Subcutaneous abdominal adipose tissue (tissue), 5 donors: Measurements from ENCODE around the gene UPF1.

Experiments
- H3K27ac ChIP-seq: one replicate; pipeline ENCODE4 v1.7.0; 2013; ENCODE audit warnings: low read depth, mild to moderate bottlenecking, inconsistent platforms, low read length, moderate library complexity
- H3K27me3 ChIP-seq, 5 donors: one replicate each; pipeline ENCODE4 v1.7.0; 2013; ENCODE audit warnings: low read length in 5 of 5, inconsistent platforms in 1 of 5; ENCODE audit not compliant: control insufficient read depth in 5 of 5, insufficient read depth in 4 of 5
- H3K36me3 ChIP-seq, 5 donors: one replicate each; pipeline ENCODE4 v1.7.0; 2013; ENCODE audit warnings: low read length in 5 of 5; ENCODE audit not compliant: control insufficient read depth in 5 of 5, insufficient read depth in 5 of 5
- H3K4me1 ChIP-seq, 5 donors: one replicate each; pipeline ENCODE4 v1.7.0; 2013; ENCODE audit warnings: low read length in 5 of 5, mild to moderate bottlenecking in 3 of 5, moderate library complexity in 1 of 5; ENCODE audit not compliant: control insufficient read depth in 5 of 5, insufficient read depth in 5 of 5
- H3K4me3 ChIP-seq, 5 donors: one replicate each; pipeline ENCODE4 v1.7.0; 2013; ENCODE audit warnings: low read length in 5 of 5, low read depth in 1 of 5
- H3K9ac ChIP-seq, 5 donors: one replicate each; pipeline ENCODE4 v1.7.0; 2013; ENCODE audit warnings: low read length in 5 of 5, mild to moderate bottlenecking in 4 of 5, moderate library complexity in 3 of 5
- H3K9me3 ChIP-seq, 5 donors: one replicate each; pipeline ENCODE4 v1.7.0; 2013; ENCODE audit warnings: low read length in 5 of 5; ENCODE audit not compliant: control insufficient read depth in 5 of 5
- donor health status: healthy.
- donor health status: healthy.
- donor health status: healthy.
- donor health status: healthy.
- donor health status: healthy.

The UPF1 gene

DNA sequence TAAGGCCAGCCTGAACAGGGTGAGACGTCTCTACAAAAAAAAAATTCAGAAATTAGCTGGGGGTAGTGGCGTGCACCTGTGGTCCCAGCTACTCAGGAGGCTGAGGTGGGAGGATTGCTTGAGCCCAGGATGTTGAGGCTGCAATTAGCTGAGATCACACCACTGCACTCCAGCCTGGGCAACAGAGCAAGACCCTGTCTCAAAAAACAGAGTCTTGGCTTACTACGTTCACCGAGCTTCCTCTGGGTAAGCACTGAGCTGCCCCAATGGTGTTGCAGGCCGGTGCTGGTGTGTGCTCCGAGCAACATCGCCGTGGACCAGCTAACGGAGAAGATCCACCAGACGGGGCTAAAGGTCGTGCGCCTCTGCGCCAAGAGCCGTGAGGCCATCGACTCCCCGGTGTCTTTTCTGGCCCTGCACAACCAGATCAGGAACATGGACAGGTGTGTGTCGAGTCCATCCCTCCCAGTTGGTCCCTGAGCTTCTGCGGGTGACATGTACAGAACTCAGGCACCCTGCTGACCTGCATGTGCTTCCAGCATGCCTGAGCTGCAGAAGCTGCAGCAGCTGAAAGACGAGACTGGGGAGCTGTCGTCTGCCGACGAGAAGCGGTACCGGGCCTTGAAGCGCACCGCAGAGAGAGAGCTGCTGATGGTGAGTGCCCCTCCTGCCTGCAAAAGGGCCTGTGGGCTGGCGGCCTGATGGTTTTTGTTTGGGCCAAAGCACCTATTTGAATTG lies 24.1 kb downstream of the UPF1 start:
- H3K36me3 ChIP-seq, result peaks cover 0 to 100% (median 98%) of the 10 kb centered on the region in 5 donors
- H3K9ac ChIP-seq, result no peak overlapping the region
- no peak overlapping the region for H3K4me3 ChIP-seq
- H3K27me3 ChIP-seq, result no peaks in the 10 kb centered on the region
- no peaks in the 10 kb centered on the region for H3K9me3 ChIP-seq
- peaks cover 2 to 37% (median 27%) of the 10 kb centered on the region in 5 donors for H3K4me1 ChIP-seq
- no peak overlapping the region for H3K27ac ChIP-seq

DNA sequence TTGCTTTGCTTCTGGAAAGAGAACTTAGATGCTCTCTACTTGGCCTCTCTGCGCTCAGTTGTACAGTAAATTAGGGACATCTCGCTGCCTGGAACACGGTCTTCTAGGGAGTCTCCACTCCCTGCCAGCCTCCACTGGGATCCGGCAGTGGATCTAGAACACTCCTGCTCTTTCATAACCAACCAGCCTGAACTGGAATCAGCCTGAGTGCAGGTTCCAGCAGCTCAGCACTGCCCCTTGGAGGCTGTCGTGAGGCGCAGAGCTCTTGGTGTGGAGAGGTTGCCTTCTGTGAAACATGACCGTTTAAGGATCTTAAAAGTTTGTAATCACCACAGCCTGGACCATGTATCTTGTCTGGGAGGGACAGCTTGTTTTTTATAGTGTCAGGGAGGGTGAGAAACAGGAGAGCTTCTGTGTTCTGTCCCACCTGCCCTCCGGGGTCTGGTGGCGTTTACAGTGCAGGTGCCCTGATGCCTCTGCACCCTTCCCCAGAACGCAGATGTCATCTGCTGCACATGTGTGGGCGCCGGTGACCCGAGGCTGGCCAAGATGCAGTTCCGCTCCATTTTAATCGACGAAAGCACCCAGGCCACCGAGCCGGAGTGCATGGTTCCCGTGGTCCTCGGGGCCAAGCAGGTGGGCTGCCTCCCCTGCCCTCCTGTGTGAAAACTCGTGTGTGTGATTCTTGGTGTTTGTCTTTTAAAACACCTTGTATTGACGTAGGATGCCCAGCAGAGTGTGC lies 24.8 kb downstream of the UPF1 start:
- no peak overlapping the region for H3K9ac ChIP-seq
- H3K27ac ChIP-seq, result no peak overlapping the region
- H3K4me3 ChIP-seq, result no peak overlapping the region
- no peaks in the 10 kb centered on the region for H3K27me3 ChIP-seq
- peaks cover 0 to 37% (median 26%) of the 10 kb centered on the region in 5 donors for H3K4me1 ChIP-seq
- peaks cover 0 to 100% (median 98%) of the 10 kb centered on the region in 5 donors for H3K36me3 ChIP-seq
- H3K9me3 ChIP-seq, result no peaks in the 10 kb centered on the region

DNA sequence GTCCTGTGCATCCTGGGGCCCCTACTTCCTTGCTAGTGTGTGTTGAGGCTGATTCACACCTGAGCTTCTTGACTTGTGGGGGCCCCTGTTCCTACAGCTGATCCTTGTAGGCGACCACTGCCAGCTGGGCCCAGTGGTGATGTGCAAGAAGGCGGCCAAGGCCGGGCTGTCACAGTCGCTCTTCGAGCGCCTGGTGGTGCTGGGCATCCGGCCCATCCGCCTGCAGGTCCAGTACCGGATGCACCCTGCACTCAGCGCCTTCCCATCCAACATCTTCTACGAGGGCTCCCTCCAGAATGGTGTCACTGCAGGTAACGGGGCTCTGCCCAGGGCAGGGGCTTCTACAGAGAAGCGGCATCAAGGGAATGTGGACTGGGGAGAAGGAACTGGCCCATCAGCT lies 25.5 kb downstream of the UPF1 start:
- Histone ChIP-seq H3K27ac (no peak overlapping the region), H3K9me3 (no peaks in the 10 kb centered on the region), H3K9ac (no peak overlapping the region), H3K4me3 (no peak overlapping the region), H3K4me1 (peaks cover 0 to 34% (median 26%) of the 10 kb centered on the region in 5 donors), H3K36me3 (peaks cover 0 to 100% (median 98%) of the 10 kb centered on the region in 5 donors), H3K27me3 (no peaks in the 10 kb centered on the region)

DNA sequence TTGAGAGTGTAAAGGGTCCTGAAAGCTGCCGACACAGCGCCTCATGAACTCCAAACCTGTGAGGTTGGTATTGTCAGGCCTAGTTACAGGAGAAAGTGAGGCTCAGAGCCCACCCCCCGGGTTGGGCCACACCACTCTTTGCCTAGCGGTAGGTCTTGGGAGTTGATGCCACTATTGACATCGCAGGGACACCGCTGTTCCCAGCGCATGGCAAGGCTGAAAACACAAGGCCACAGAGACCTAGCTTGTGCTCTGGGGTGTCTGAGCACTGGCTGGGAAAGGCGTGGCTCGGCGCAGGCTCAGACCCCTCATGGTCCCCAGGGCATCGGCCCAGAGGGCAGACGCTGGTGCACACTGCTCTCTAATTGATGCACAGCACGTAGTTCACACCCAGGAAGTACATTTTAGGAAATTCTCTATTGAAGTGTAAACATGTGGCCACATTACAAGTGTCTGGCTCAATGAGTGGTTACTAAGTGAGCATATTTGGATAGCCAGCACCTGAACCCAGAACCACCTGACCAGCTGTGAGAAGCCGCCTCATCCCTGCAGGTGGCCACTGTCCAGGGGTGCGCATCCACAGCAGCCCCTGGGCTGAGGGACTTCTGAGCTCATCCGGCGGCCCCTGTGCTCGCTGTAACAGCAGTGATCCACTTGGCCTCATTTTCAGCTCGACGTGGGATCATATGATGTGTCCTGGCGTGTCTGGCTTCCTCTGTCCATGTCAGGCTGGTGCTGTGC lies 27.3 kb downstream of the UPF1 start:
- Histone ChIP-seq H3K27me3 (no peaks in the 10 kb centered on the region), H3K4me1 (peaks cover 0 to 34% (median 26%) of the 10 kb centered on the region in 5 donors), H3K27ac (peak overlapping the region; percentile 23), H3K9ac (no peak overlapping the region), H3K4me3 (no peak overlapping the region), H3K36me3 (peaks cover 0 to 100% (median 98%) of the 10 kb centered on the region in 5 donors), H3K9me3 (no peaks in the 10 kb centered on the region)

DNA sequence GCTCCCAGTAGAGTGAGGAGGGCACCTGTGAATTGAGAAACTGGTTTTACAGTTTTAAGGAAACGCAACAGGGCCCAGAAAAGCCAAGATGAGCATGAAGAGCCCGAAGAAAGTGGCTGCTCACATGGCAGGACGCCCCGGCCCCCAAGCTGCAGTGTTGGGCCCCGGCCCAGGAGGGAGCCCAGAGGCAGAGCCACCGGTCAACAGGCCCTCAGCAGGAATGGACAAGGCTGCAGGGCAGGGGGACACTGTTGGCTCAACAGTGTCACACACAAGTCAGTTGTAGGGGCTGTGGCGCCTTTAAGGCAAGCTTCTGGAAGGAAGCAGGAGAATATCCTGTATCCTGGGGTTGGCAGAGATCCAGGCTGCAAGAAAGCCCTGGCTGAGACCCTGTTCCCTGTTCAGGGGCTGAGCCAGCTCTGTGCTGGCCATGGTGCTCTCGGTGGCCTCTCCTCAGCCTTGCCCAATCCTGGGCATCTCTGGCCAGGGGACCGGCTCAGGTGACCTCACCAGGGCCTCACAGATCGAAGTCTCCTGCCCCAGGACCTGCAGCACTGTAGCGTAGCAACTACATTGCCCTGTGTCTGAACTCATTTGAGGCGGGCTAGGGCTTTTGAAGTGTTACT lies 28.0 kb downstream of the UPF1 start:
- Histone ChIP-seq H3K4me1 (peaks cover 0 to 34% (median 26%) of the 10 kb centered on the region in 5 donors), H3K9ac (no peak overlapping the region), H3K27ac (peak overlapping the region; percentile 23), H3K4me3 (no peak overlapping the region), H3K9me3 (no peaks in the 10 kb centered on the region), H3K36me3 (peaks cover 0 to 100% (median 98%) of the 10 kb centered on the region in 5 donors), H3K27me3 (no peaks in the 10 kb centered on the region)

DNA sequence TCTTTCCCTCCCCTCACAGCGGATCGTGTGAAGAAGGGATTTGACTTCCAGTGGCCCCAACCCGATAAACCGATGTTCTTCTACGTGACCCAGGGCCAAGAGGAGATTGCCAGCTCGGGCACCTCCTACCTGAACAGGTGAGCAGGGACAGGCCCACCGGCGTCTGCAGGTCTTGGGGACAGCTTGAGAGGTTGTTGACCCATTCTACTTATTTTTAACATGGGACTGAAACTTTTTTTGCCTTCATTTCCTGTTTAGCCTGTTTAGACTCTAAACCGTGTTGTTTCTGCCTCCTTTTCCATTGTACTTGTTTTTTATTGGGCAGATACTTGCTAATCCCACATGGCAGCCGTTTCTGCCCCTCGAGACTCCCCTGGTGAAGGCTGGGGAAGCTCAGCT lies 28.5 kb downstream of the UPF1 start:
- Histone ChIP-seq H3K9ac (no peak overlapping the region), H3K36me3 (peaks cover 0 to 100% (median 98%) of the 10 kb centered on the region in 5 donors), H3K27ac (peak overlapping the region; percentile 23), H3K4me1 (peaks cover 0 to 34% (median 26%) of the 10 kb centered on the region in 5 donors), H3K9me3 (no peaks in the 10 kb centered on the region), H3K4me3 (no peak overlapping the region), H3K27me3 (no peaks in the 10 kb centered on the region)

DNA sequence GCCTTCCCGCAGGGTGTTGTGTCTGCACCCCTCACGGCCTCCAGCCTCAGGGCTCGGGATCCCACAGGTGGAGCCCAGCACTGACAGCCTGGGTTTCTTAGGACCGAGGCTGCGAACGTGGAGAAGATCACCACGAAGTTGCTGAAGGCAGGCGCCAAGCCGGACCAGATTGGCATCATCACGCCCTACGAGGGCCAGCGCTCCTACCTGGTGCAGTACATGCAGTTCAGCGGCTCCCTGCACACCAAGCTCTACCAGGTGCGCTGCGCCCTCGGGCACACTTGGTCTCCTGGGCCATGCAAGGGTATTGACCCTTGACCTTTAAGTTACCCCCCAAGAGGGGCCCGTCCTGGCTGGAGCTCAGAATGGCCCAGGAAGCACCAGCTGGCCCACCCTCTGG lies 29.0 kb downstream of the UPF1 start:
- Histone ChIP-seq H3K4me1 (peaks cover 0 to 34% (median 25%) of the 10 kb centered on the region in 5 donors), H3K4me3 (no peak overlapping the region), H3K27ac (no peak overlapping the region), H3K27me3 (no peaks in the 10 kb centered on the region), H3K36me3 (peaks cover 0 to 100% (median 98%) of the 10 kb centered on the region in 5 donors), H3K9me3 (no peaks in the 10 kb centered on the region), H3K9ac (no peak overlapping the region)

DNA sequence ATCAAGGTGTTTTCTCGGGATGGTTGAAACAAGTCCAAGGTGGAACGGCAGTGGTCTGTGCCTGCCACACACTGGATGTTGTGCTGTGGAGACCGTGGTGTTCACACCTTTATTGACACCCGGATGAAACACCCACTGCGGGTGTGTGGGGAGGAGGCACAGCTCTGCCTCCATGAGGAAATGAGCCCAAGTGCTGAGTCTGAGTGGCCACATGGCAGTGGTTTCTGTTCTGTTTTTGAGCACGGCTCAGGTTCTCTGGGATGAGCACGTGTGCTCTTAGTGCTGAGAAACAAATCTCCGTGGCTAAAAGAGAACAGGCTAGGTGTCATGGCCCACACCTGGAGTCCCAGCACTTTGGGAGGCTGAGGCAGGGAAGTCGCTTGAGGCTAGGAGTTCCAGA lies 29.5 kb downstream of the UPF1 start:
- Histone ChIP-seq H3K4me3 (no peak overlapping the region), H3K9me3 (no peaks in the 10 kb centered on the region), H3K36me3 (peaks cover 0 to 100% (median 98%) of the 10 kb centered on the region in 5 donors), H3K4me1 (peaks cover 0 to 31% (median 20%) of the 10 kb centered on the region in 5 donors), H3K9ac (no peak overlapping the region), H3K27ac (no peak overlapping the region), H3K27me3 (no peaks in the 10 kb centered on the region)

DNA sequence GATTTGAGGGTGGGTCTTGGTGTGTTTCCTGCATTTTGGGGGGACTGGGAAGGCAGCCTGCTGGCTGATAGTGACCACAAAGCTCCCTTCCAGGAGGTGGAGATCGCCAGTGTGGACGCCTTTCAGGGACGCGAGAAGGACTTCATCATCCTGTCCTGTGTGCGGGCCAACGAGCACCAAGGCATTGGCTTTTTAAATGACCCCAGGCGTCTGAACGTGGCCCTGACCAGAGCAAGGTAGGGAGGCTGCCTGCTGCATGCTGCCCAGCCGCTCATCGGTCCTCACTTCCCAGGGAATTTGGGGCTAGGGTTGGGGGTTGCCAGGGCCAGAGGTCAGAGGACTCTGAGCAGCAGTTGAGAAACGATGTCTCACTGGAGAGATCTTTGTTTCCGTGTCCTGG lies 30.2 kb downstream of the UPF1 start:
- Histone ChIP-seq H3K27me3 (no peaks in the 10 kb centered on the region), H3K4me3 (no peak overlapping the region), H3K27ac (no peak overlapping the region), H3K4me1 (peaks cover 0 to 36% (median 19%) of the 10 kb centered on the region in 5 donors), H3K36me3 (peaks cover 0 to 97% (median 93%) of the 10 kb centered on the region in 5 donors), H3K9me3 (no peaks in the 10 kb centered on the region), H3K9ac (no peak overlapping the region)
